ENCODE data around the gene DGCR8. TPM values are rescaled to one million over a fixed set of nuclear protein-coding genes. Genes with fewer than 3 reads are reported as not detected.

The DGCR8 gene
- total RNA-seq, 1 donor from 2014 or later = 38.1 TPM

GRCh38 chr22:20052309-20053259 is 27.5 kb upstream of the DGCR8 start:
- H3K36me3 ChIP-seq (ENCODE audit: control insufficient read depth in 3 of 3, insufficient read depth in 3 of 3, low read length in 3 of 3) = peaks cover 39 to 57% (median 49%) of the 10 kb centered on the region in 3 donors

GRCh38 chr22:20053407-20054033 is 26.5 kb upstream of the DGCR8 start:
- no peak overlapping the region for H3K27ac ChIP-seq (ENCODE audit: low read depth, low read length)
- no peaks in the 10 kb centered on the region for H3K9me3 ChIP-seq (ENCODE audit: control insufficient read depth in 3 of 3, low read length in 3 of 3)
- H3K4me3 ChIP-seq (ENCODE audit: low read length in 3 of 3) = no peak overlapping the region
- H3K27me3 ChIP-seq (ENCODE audit: control insufficient read depth in 3 of 3, insufficient read depth in 3 of 3, low read length in 3 of 3) = no peaks in the 10 kb centered on the region
- no peaks in the 10 kb centered on the region for H3K4me1 ChIP-seq (ENCODE audit: control insufficient read depth in 3 of 3, insufficient read depth in 3 of 3, low read length in 3 of 3)
- H3K36me3 ChIP-seq (ENCODE audit: control insufficient read depth in 3 of 3, insufficient read depth in 3 of 3, low read length in 3 of 3) = peaks cover 41 to 57% (median 52%) of the 10 kb centered on the region in 3 donors
- no peak overlapping the region for H3K9ac ChIP-seq (ENCODE audit: low read depth in 1 of 3, low read length in 3 of 3)

More at GRCh38 chr22:20052309-20053259, 27.5 kb upstream of the DGCR8 start:
- no peak overlapping the region for H3K27ac ChIP-seq (ENCODE audit: low read depth, low read length)
- H3K4me1 ChIP-seq (ENCODE audit: control insufficient read depth in 3 of 3, insufficient read depth in 3 of 3, low read length in 3 of 3) = no peaks in the 10 kb centered on the region
- no peaks in the 10 kb centered on the region for H3K27me3 ChIP-seq (ENCODE audit: control insufficient read depth in 3 of 3, insufficient read depth in 3 of 3, low read length in 3 of 3)
- H3K4me3 ChIP-seq (ENCODE audit: low read length in 3 of 3) = no peak overlapping the region
- no peaks in the 10 kb centered on the region for H3K9me3 ChIP-seq (ENCODE audit: control insufficient read depth in 3 of 3, low read length in 3 of 3)
- H3K9ac ChIP-seq (ENCODE audit: low read depth in 1 of 3, low read length in 3 of 3) = no peak overlapping the region

GRCh38 chr22:20054034-20054427 is 26.0 kb upstream of the DGCR8 start:
- no peaks in the 10 kb centered on the region for H3K27me3 ChIP-seq (ENCODE audit: control insufficient read depth in 3 of 3, insufficient read depth in 3 of 3, low read length in 3 of 3)
- H3K4me3 ChIP-seq (ENCODE audit: low read length in 3 of 3) = no peak overlapping the region
- no peak overlapping the region for H3K9ac ChIP-seq (ENCODE audit: low read depth in 1 of 3, low read length in 3 of 3)
- H3K4me1 ChIP-seq (ENCODE audit: control insufficient read depth in 3 of 3, insufficient read depth in 3 of 3, low read length in 3 of 3) = no peaks in the 10 kb centered on the region
- H3K36me3 ChIP-seq (ENCODE audit: control insufficient read depth in 3 of 3, insufficient read depth in 3 of 3, low read length in 3 of 3) = peaks cover 41 to 56% (median 52%) of the 10 kb centered on the region in 3 donors
- H3K9me3 ChIP-seq (ENCODE audit: control insufficient read depth in 3 of 3, low read length in 3 of 3) = no peaks in the 10 kb centered on the region
- no peak overlapping the region for H3K27ac ChIP-seq (ENCODE audit: low read depth, low read length)

- Histone ChIP-seq H3K27ac (ENCODE audit: low read depth, low read length) (no peak overlapping the region), H3K4me3 (ENCODE audit: low read length in 3 of 3) (no peak overlapping the region), H3K4me1 (ENCODE audit: control insufficient read depth in 3 of 3, insufficient read depth in 3 of 3, low read length in 3 of 3) (no peaks in the 10 kb centered on the region), H3K36me3 (ENCODE audit: control insufficient read depth in 3 of 3, insufficient read depth in 3 of 3, low read length in 3 of 3) (peaks cover 41 to 55% (median 52%) of the 10 kb centered on the region in 3 donors), H3K9ac (ENCODE audit: low read depth in 1 of 3, low read length in 3 of 3) (no peak overlapping the region), H3K27me3 (ENCODE audit: control insufficient read depth in 3 of 3, insufficient read depth in 3 of 3, low read length in 3 of 3) (no peaks in the 10 kb centered on the region), H3K9me3 (ENCODE audit: control insufficient read depth in 3 of 3, low read length in 3 of 3) (no peaks in the 10 kb centered on the region)
Observed at GRCh38 chr22:20054485-20054884, 25.6 kb upstream of the DGCR8 start.

- Histone ChIP-seq H3K9ac (ENCODE audit: low read depth in 1 of 3, low read length in 3 of 3) (no peak overlapping the region), H3K4me1 (ENCODE audit: control insufficient read depth in 3 of 3, insufficient read depth in 3 of 3, low read length in 3 of 3) (no peaks in the 10 kb centered on the region), H3K36me3 (ENCODE audit: control insufficient read depth in 3 of 3, insufficient read depth in 3 of 3, low read length in 3 of 3) (peaks cover 41 to 55% (median 52%) of the 10 kb centered on the region in 3 donors), H3K27ac (ENCODE audit: low read depth, low read length) (no peak overlapping the region), H3K9me3 (ENCODE audit: control insufficient read depth in 3 of 3, low read length in 3 of 3) (no peaks in the 10 kb centered on the region), H3K27me3 (ENCODE audit: control insufficient read depth in 3 of 3, insufficient read depth in 3 of 3, low read length in 3 of 3) (no peaks in the 10 kb centered on the region), H3K4me3 (ENCODE audit: low read length in 3 of 3) (no peak overlapping the region)
Observed at GRCh38 chr22:20055144-20055543, 24.9 kb upstream of the DGCR8 start.

GRCh38 chr22:20055654-20056053 is 24.4 kb upstream of the DGCR8 start:
- Histone ChIP-seq H3K27me3 (ENCODE audit: control insufficient read depth in 3 of 3, insufficient read depth in 3 of 3, low read length in 3 of 3) (no peaks in the 10 kb centered on the region), H3K27ac (ENCODE audit: low read depth, low read length) (no peak overlapping the region), H3K36me3 (ENCODE audit: control insufficient read depth in 3 of 3, insufficient read depth in 3 of 3, low read length in 3 of 3) (peaks cover 41 to 56% (median 52%) of the 10 kb centered on the region in 3 donors)

GRCh38 chr22:20056161-20056560 is 23.9 kb upstream of the DGCR8 start:
- no peak overlapping the region for H3K4me3 ChIP-seq (ENCODE audit: low read length in 3 of 3)
- no peak overlapping the region for H3K9ac ChIP-seq (ENCODE audit: low read depth in 1 of 3, low read length in 3 of 3)
- no peak overlapping the region for H3K27ac ChIP-seq (ENCODE audit: low read depth, low read length)
- no peaks in the 10 kb centered on the region for H3K27me3 ChIP-seq (ENCODE audit: control insufficient read depth in 3 of 3, insufficient read depth in 3 of 3, low read length in 3 of 3)
- no peaks in the 10 kb centered on the region for H3K9me3 ChIP-seq (ENCODE audit: control insufficient read depth in 3 of 3, low read length in 3 of 3)
- peaks cover 0 to 2% (median under 1%) of the 10 kb centered on the region in 3 donors for H3K4me1 ChIP-seq (ENCODE audit: control insufficient read depth in 3 of 3, insufficient read depth in 3 of 3, low read length in 3 of 3)
- peaks cover 41 to 61% (median 57%) of the 10 kb centered on the region in 3 donors for H3K36me3 ChIP-seq (ENCODE audit: control insufficient read depth in 3 of 3, insufficient read depth in 3 of 3, low read length in 3 of 3)

More at GRCh38 chr22:20055654-20056053, 24.4 kb upstream of the DGCR8 start:
- H3K9ac ChIP-seq (ENCODE audit: low read depth in 1 of 3, low read length in 3 of 3) = no peak overlapping the region
- H3K4me1 ChIP-seq (ENCODE audit: control insufficient read depth in 3 of 3, insufficient read depth in 3 of 3, low read length in 3 of 3) = no peaks in the 10 kb centered on the region
- H3K9me3 ChIP-seq (ENCODE audit: control insufficient read depth in 3 of 3, low read length in 3 of 3) = no peaks in the 10 kb centered on the region
- no peak overlapping the region for H3K4me3 ChIP-seq (ENCODE audit: low read length in 3 of 3)

- Histone ChIP-seq H3K36me3 (ENCODE audit: control insufficient read depth in 3 of 3, insufficient read depth in 3 of 3, low read length in 3 of 3) (peaks cover 45 to 66% (median 60%) of the 10 kb centered on the region in 3 donors), H3K9ac (ENCODE audit: low read depth in 1 of 3, low read length in 3 of 3) (no peak overlapping the region), H3K4me3 (ENCODE audit: low read length in 3 of 3) (no peak overlapping the region)
Observed at GRCh38 chr22:20056696-20057386, 23.2 kb upstream of the DGCR8 start.

GRCh38 chr22:20057596-20058268 is 22.3 kb upstream of the DGCR8 start:
- Histone ChIP-seq H3K4me1 (ENCODE audit: control insufficient read depth in 3 of 3, insufficient read depth in 3 of 3, low read length in 3 of 3) (peaks cover 0 to 5% (median 4%) of the 10 kb centered on the region in 3 donors), H3K36me3 (ENCODE audit: control insufficient read depth in 3 of 3, insufficient read depth in 3 of 3, low read length in 3 of 3) (peaks cover 42 to 67% (median 55%) of the 10 kb centered on the region in 3 donors), H3K9ac (ENCODE audit: low read depth in 1 of 3, low read length in 3 of 3) (no peak overlapping the region), H3K4me3 (ENCODE audit: low read length in 3 of 3) (no peak overlapping the region), H3K9me3 (ENCODE audit: control insufficient read depth in 3 of 3, low read length in 3 of 3) (no peaks in the 10 kb centered on the region), H3K27ac (ENCODE audit: low read depth, low read length) (no peak overlapping the region), H3K27me3 (ENCODE audit: control insufficient read depth in 3 of 3, insufficient read depth in 3 of 3, low read length in 3 of 3) (no peaks in the 10 kb centered on the region)

More at GRCh38 chr22:20056696-20057386, 23.2 kb upstream of the DGCR8 start:
- H3K27ac ChIP-seq (ENCODE audit: low read depth, low read length) = no peak overlapping the region
- H3K27me3 ChIP-seq (ENCODE audit: control insufficient read depth in 3 of 3, insufficient read depth in 3 of 3, low read length in 3 of 3) = no peaks in the 10 kb centered on the region
- no peaks in the 10 kb centered on the region for H3K9me3 ChIP-seq (ENCODE audit: control insufficient read depth in 3 of 3, low read length in 3 of 3)
- peaks cover 0 to 4% (median 3%) of the 10 kb centered on the region in 3 donors for H3K4me1 ChIP-seq (ENCODE audit: control insufficient read depth in 3 of 3, insufficient read depth in 3 of 3, low read length in 3 of 3)

Measured in skeletal muscle tissue (tissue), 4 donors.